Fibroblast of mammary gland (primary cell): ENCODE data around the gene PYGO2.
"Not testable (repeated sequence)": the region's sequence is repeated elsewhere in the genome, so short reads cannot be mapped to it uniquely, and the experiment has no call there.

ENCODE experiments used
- DNase-seq: peaks from one replicate; pipeline ENCODE4 v3.0.0-alpha.2; 2010; ENCODE audit warnings: low read depth
- H3K4me3 ChIP-seq: 2 replicates; pipeline ENCODE4 v1.5.1; 2011; ENCODE audit warnings: low read depth, mild to moderate bottlenecking, low read length, moderate library complexity; ENCODE audit not compliant: control insufficient read depth
- TF ChIP-seq, protein P1 (sequence below): conservative IDR thresholded peaks from 2 replicates; pipeline ENCODE4 v1.5.1; 2011; ENCODE audit warnings: low read depth, low read length, inconsistent platforms; ENCODE audit not compliant: control insufficient read depth, insufficient read depth

Gene PYGO2

DNA sequence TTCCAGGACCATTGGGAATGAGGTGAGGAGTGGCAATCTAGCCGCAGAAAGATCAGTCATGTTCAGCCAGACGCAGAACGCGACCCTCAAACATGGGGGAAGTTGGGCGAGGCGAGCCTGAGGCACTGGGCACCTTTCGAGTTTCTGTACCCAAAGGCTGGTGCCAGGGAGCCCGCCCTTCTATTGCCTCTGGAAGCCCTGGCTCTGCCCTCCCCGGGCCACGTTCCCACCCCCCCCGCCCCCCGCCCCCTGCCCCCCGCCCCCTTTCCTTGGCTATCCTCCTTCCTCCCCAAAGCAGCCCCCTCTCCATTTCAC, 38.8 kb upstream of the PYGO2 start:
- H3K4me3 ChIP-seq: peak overlapping the region; percentile 89
- TF ChIP-seq, protein P1, sequence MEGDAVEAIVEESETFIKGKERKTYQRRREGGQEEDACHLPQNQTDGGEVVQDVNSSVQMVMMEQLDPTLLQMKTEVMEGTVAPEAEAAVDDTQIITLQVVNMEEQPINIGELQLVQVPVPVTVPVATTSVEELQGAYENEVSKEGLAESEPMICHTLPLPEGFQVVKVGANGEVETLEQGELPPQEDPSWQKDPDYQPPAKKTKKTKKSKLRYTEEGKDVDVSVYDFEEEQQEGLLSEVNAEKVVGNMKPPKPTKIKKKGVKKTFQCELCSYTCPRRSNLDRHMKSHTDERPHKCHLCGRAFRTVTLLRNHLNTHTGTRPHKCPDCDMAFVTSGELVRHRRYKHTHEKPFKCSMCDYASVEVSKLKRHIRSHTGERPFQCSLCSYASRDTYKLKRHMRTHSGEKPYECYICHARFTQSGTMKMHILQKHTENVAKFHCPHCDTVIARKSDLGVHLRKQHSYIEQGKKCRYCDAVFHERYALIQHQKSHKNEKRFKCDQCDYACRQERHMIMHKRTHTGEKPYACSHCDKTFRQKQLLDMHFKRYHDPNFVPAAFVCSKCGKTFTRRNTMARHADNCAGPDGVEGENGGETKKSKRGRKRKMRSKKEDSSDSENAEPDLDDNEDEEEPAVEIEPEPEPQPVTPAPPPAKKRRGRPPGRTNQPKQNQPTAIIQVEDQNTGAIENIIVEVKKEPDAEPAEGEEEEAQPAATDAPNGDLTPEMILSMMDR: no peak
- no peak for DNase-seq

DNA sequence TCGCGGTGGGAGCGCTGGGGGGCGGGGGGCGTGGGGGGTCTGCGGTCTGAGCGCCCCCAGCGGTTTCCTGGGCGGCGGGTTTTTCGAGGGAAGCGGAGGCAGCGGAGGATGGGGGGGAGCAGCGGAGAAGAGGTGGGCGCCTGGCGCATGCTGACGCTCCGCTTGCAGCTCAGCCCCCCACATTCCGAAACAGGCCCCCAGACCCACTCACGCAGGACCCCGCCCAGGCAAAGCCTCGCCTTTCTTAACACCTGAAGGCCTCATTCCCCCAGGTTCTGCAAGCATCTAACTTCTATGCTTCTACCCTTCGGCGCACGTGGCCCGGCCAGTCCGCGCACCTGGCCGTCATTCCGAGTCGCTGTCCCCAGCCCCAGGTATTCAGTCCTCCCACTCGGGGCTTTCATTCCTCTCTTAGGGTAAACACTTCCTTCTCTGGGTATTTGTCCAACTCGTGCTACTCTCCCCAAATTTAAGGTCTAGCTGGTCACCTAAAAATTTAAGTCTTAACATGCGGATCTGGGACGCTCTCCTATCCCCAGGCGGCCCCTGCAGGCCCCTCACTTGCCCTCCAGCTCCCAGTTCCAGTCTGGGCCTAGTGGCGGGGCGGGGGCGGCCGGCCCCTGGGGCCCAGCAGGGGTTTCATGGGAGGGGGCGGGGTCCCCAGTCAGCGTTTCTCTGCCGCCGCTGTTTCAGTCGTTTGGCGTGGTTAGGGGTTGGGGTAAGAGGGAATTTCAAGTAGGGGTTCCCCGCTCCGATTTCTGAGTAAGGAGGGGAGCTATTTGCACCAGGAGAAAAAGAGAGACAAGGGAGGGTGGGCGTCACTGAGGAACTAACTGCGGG, 38.2 kb upstream of the PYGO2 start:
- H3K4me3 ChIP-seq: peak overlapping the region; percentile 89
- TF ChIP-seq, protein P1: no peak
- no peak for DNase-seq

GRCh38 chr1:154998818-154999570, 37.4 kb upstream of the PYGO2 start:
- peak overlapping the region; percentile 31 for H3K4me3 ChIP-seq
- TF ChIP-seq, protein P1: peak; percentile 93
- DNase-seq: peak; percentile 76

GRCh38 chr1:154998201-154998780, 36.7 kb upstream of the PYGO2 start:
- TF ChIP-seq, protein P1: no peak
- DNase-seq: no peak

GRCh38 chr1:154996966-154997701, 35.6 kb upstream of the PYGO2 start:
- TF ChIP-seq, protein P1: no peak
- no peak for DNase-seq
- H3K4me3 ChIP-seq: no peak overlapping the region

More at GRCh38 chr1:154998201-154998780, 36.7 kb upstream of the PYGO2 start:
- no peak overlapping the region for H3K4me3 ChIP-seq

DNA sequence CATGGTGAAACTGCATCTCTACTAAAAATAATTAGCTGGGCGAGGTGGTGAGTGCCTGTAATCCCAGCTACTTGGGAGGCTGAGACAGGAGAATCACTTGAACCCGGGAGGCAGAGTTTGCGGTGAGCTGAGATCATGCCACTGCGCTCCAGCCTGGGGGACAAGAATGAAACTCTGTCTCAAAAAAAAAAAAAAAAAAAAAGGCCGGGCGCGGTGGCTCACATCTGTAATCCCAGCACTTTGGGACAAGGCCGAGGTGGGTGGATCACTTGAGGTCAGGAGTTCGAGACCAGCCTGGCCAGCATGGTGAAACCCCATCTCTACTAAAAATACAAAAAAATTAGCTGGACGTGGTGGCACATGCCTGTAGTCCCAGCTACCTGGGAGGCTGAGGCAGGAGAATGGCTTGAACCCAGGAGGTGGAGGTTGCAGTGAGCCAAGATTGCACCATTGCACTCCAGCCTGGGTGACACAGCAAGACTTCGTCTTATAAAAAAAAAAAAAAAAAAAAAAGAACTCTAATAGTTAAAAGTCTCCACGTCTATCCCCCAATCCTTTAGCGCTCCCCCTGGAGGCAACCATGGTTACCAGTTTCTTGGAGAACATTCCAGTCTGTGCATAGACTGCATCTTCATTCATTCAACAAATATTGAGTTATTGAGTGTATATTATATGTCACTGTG, 33.9 kb upstream of the PYGO2 start:
- not testable (repeated sequence) for H3K4me3 ChIP-seq
- peak; percentile 86 for DNase-seq
- TF ChIP-seq, protein P1: peak; percentile 46
